HG03095 (cell line): ENCODE measurements around the gene MCOLN2.
"Not testable (repeated sequence)": the region's sequence is repeated elsewhere in the genome, so short reads cannot be mapped to it uniquely, and the experiment has no call there.

Experiments
- ATAC-seq: cut with Tn5 transposase; IDR thresholded peaks from one replicate; pipeline ENCODE4 v1.9.1; 2021; ENCODE audit warnings: moderate library complexity; ENCODE audit not compliant: unreplicated experiment

MCOLN2 gene

DNA sequence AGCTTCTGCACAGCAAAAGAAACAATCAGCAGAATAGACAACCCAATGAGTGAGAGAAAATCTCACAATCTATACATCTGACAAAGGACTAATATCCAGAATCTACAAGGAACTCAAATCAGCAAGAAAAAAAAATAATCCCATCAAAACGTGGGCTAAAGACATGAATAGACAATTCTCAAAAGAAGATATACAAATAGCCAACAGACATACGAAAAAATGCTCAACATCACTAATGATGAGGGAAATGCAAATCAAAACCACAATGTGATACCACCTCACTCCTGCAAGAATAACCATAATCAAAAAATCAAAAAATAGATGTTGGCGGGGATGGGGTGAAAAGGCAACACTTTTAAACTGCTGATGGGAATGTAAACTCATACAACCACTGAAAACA lies 10.4 kb downstream of the MCOLN2 start:
- ATAC-seq, result not testable (repeated sequence)

DNA sequence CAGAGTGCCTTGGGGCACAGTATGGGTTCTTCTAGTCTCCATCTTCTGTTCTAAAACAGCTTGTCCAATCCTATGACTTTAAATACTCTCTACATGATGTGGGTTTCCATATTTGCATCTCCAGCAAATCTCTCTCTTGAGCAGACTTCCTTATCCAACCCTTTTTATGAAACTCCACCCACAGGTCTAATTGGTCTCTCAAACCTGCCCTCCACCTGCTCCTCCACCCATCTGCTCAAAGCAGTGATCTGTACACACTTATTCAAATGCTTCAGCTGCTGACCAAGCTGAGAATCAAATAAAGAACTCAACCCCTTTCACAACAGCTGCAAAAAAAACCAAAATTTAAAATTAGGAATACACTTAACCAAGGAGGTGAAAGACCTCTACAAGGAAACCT lies 11.5 kb downstream of the MCOLN2 start:
- ATAC-seq, result no peak

DNA sequence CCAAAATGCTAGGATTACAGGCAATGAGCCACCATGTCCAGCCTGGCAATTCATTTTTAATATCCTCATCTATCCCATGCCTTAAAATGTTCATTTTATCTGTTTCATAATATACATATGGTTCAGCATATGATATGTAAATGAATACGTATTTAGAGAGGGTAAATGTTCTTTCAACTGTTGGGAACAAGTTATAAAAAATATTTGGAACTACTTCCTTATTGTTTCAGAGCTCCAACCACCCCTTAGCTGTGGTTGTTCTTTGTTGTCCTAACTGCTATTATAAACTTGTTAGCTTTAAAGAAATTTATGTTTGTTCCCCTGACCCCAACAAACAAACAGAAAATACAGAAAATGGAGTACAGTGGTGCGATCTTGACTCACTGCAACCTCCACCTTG lies 14.5 kb downstream of the MCOLN2 start:
- ATAC-seq, result no peak

DNA sequence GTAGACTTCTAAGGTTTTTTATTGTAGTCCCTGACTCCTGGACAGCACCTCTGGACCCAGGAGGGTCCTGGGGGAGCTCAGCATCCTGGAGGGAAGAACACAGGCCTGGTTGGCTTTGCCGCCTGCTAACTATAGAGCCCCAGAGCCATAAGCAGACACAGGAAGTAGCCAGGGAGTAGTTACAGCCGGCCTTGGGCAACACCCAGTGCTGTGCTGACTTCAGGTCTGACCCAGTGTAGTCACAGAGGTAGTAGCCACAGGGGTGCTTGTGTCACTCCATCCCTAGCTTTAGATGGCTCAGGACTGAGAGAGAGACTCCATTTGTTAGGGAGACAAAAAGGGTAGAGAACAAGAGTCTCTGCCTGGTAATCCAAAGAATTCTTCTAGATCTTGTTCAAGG lies 21.9 kb downstream of the MCOLN2 start:
- peak; percentile 36 for ATAC-seq

DNA sequence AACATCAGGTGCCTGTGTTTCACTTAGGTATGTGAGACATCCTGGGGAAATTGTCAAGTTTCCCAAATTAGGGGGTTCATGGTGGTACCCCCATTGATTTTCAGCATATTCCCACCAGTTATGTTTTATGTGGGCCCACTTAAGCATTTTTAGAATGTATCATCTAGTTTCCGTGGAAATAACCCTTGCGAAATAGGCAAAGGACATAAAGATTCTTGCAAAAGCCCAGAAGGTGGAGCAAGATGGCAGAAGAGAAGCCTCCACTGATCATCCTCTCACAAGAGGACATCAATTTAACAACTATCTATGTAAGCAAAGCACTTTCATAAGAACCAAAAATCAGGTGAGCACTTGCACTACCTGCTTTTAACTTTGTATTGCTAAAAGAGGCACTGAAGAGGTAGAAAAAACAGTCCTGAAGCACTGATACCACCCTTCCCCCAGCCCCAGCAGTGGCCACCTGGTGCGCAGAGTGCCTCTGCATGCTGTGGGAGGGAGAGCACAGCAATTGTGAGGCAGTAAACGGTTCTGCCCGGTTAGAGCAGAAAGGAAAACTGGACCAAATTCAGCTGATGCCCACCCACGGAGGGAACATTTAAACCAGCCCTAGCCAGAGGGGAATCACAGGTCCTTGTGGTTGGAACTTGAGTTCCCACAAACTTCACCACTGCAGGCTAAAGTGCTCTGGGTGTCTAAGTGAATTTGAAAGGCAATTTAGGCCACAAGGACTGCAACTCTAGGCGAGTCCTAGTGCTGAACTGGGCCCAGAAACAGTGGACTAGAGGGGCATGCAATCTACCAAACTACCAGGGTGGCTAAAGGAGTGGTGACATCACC lies 23.2 kb downstream of the MCOLN2 start:
- peak; percentile 50 for ATAC-seq

DNA sequence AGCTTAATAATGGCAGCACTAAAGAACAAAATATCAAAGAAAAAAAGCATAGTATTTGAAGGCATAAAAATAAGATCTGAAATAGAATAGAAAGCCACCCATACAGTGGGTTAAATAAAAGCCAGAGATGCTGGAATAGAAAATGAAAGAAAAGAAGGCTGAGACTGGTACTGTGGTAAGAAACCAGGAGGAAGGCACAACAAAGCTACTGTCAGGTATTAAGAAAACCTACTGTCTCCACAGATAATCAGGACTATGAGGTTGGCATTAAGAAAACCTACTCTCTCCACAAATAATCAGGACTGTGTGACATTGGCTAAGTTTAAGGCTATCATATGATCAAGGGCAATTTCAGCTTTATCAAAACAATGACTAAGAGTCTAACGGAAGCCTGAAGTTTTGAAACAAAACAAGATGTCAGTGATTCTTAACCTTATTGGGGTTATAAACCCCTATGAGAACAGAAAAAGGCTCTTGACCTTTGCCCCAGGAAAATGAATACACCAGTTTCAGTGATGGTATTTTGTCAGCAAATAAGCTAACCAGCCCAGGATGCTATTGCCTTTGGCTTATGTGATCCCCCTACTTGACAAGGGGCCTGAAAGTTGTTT lies 24.4 kb downstream of the MCOLN2 start:
- ATAC-seq, result peak; percentile 34

DNA sequence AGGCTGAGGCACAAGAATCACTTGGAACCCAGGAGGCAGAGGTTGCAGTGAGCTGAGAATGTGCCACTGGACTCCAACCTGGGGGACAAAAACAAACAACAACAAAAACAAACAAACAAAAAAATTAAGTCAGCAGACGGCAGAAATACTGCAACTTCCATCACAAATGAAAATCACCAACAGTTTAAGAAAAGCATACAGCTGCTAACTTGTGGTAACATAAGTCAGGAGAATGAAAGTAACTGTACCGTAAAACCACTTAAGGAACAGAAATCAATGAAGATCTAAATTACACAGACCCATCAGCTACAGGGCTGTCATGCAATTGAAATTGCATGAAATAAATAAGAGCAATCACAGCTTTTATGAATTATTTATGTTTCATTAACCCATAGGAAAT lies 25.0 kb downstream of the MCOLN2 start:
- peak; percentile 38 for ATAC-seq

DNA sequence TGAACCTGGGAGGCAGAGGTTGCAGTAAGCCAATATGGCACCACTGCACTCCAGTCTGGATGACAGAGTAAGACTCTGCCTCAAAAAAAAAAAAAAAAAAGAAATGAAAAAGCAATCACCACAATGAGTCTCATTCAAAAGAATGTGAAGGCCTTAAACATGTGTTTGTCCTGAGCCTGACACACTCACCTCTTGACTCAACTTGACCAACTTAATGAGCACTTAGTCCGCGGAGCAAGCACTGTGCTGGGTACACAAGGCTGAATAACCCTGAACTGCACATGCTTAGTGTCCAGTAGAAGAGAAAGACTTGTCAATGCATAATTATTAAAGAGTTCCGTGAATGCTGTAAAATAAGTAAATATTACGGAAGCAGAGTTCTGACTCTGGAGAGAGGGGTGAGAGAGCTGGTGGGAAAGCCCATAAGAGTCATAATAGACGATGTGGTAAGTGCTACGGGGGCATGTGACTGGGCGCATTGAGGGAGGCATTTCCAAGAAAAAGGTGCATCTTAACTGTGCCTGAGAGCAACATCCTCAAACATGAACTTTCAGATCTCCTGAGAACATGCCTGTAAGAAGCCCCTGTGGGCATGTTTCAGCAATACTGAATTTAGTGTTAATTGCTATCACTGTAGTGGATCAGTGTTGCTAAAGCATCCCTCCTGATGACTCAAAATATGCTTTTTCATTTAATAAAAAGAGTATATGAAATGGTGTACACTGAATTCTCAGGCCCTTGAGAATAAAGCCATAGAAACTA lies 27.2 kb downstream of the MCOLN2 start:
- no peak for ATAC-seq

DNA sequence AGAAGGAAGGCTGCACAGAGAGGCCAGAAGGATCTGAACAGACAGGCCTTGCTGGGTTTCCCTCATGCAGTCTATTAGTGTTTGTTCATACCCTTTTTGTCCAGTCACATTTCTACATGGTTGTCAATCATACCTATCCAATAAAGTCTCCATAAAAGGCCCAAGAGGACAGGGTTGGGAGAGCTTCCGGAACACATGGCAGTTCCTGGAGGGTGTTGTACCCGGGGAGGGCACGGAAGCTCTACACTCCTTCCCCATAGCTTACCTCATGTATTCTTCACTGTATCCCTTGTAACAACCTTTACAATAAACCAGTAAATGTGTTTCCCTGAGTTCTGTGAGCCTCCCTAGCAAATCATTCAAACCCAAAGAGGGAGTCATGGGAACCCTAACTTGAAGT lies 28.0 kb downstream of the MCOLN2 start:
- ATAC-seq, result no peak

DNA sequence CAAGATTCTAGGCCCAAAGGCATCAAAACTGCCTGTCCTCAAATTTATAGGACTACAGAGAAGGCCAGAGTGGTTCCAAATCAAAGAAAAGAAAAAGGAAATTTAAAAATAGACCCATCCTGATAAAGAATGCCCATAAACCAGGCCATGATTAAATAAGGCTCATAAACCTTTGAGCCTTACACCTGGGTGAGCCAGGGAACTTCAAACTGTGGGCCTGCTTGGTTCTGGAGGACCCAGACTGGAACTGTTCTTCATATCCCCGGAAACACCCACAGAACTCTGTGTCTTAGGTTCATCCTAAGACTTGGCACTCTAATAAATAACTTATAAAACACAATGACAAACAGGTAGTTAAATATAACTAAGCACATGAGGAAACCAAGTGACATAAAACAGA lies 28.8 kb downstream of the MCOLN2 start:
- no peak for ATAC-seq

DNA sequence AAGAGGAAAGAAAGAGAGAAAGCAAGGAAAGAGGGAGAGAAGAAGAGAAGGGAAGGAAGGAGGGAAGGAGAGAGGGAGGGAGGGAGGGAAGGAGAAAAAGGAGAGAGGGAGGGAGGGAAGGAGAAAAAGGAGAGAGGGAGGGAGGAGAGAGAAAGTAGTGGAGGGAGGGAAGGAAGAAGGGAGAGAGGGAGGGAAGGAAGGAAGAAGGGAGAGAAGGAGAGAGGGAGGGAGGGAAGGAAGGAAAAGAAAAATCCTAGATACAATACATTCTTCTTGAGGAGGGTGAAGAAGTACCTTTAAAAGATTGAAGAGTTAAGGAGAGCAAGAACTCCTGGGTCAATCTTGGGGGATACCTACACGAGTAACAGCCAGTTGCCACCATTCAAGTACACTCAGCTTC lies 29.2 kb downstream of the MCOLN2 start:
- ATAC-seq, result no peak

DNA sequence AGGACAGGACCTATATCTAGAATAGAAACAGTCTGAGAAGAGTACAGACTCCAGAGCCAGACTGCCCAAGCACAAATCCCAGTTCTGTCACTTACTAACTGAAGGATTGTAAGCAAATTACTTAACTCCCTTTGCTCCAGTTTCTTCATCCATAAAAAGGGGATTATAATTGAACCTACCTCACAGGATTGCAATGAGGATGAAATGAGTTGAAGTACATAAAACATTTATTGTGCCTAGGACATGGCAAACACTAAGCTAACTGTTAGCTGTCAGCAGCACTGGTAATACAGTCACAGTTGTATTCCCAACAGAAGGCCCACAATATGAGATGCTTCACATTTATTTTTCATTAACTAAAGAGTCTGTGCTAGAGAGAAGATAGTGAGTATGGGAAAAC lies 33.9 kb downstream of the MCOLN2 start:
- ATAC-seq, result no peak

DNA sequence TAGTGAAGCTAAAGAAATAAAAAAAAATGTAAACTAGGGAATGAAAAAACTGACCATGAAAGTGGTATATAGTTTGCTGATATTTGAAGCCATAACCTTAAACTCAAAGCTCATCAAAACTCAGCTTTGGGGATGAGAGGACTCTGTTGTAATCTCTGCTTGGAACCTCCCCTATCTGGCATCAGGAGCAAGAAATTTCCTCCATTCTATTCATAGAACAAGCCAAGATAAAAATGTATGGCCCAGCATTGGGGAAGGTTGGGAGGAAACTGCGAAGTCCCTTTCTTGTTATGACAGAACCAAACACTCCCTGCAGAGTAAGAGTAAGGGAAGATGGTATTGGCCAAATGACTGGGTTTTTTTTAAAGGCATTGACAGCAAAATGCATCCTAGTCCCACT lies 35.6 kb downstream of the MCOLN2 start:
- ATAC-seq, result no peak

DNA sequence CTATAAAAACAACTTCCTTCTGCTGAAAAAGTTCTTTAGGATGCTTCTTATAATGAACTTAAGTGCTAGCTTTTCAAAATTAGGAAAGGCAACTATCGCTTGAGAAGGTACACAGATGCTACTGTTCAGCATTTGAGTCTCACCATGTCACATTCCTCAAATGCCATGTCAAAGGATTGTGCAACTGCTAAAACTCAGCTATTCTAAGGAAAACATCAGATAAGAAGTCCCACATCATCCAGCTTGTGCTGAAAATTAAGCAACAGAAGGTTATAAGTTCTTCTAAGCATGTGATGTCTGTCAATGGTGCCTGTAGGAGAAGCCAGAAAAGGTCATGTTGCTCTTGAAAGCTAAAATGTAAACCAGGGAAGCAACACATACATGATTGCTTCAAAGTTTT lies 36.5 kb downstream of the MCOLN2 start:
- no peak for ATAC-seq

DNA sequence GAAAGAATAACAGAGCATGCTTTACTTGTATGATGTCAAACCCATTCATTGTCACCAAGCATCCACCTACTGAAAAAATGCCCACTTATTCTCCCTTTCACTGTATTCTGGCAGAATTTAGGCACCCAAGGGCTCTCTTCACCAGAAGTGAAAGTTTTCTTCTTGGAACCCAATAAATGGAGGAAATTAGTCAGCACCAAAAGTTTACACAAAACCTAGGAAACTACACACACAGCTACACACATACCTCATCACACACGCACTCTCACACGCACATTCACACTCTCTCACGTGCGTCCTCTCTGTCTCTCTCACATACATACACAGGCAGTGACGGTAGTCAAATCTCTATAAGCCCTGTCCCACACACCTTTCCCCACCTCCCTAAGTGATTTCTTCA lies 37.6 kb downstream of the MCOLN2 start:
- ATAC-seq, result peak; percentile 77

DNA sequence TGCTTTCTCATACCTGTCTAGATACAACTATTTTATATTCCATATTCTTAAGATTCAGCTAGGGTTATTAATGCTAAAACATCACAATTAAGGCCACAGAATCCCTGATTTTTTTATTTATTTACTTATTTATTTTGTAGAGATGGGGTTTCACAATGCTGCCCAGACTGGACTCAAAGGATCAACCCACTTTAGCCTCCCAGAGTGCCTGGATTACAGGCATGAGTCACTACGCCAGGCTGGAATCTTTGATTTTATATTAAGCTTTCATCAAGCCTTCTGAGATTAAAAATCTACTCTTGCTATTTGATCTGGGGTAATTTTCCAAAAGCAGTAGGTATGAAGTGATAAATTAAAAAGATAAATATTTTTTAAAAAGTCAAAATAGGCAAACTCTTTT lies 38.9 kb downstream of the MCOLN2 start:
- ATAC-seq, result no peak

DNA sequence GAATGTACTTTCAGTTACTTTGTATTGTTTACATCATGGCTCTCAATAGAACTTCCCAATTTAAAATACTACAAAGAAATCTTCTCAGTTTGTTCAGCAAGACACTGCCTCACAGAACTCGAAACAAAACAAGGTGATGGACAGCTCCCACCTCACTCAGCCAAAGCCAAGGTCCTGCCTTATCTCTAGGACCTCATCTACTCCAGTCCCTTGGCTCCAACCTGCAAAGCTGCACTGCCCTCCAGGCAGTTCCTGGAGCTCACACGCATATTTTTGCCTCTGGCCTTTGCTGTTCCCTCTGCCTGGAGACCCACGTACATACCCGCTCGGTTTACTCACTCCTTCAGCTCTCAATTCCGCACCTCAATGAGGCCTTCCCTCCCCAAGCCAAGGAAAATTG lies 40.3 kb downstream of the MCOLN2 start:
- no peak for ATAC-seq

DNA sequence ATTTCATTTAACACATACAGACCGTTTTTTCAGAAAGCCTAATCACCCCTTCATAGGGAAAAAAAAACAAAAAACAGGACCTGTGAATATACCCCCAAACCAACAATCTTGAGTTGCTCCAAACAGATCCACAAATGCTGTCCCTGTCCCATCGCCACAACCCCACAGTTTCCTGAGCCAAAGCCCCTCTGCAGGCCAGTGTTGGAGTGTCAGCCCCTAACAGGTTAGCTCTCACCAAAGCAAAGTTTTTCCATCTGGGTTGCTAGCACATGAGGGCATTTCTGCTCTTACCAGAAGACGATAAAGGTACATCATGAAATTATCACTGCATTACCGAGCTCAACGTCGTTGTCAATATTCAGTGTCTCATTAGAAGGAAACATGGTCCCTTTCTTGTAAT lies 40.8 kb downstream of the MCOLN2 start:
- no peak for ATAC-seq

DNA sequence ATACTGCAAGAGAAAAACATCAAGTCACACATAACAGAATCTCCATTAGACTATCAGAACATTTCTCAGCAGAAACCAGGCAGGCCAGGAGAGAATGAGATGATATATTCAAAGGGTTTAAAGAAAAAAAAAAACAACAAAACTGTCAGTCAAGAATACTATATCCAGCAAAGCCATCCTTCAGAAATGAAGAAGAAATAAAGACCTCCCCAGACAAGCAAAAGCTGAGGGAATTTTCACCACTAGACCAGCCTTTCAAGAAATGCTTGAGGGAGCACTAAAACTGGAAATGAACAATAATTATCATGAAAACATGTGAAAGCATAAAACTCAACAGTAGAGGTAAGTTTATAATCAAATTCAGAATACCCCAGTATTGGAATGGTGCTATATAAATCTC lies 47.2 kb downstream of the MCOLN2 start:
- no peak for ATAC-seq

DNA sequence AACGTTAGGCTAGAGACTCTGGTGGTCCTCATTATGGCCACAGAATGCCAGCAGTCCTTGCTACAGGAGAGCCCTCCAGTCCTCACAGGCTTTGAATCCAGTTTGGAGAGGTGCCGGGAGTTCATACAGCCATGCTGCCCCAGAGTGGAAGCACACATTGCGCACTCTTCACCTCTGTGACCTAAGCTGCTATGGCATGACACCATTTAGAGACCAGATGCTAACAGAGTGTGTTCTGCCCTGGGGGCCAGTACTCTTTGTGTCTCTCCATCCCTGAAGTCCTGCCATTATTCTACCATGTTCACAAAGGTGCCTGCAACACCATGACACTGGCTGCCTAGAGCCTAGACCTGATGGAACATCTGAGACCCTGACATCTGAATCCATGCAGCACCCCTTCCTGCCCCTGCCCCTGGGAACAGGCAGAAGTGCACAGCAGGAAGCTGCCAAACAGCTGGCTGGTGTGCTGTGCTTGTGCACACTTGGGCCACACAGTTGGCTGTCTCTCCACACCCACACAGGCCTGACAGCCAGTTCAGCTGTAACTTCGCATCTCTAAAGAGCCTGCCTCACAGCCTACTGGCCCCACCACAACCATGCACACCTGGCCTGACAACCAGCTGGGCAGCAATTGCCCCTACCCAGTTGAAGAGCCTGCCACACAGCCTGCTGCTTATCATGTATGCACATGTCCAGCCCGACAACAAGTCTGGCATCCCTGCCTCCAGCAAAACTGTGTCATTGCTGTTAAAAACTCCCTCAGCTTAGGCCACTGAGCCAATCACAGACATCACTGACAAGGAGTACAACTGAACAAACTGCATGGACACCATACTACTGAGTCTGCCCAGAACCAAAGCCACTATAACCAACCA lies 49.1 kb downstream of the MCOLN2 start:
- no peak for ATAC-seq

DNA sequence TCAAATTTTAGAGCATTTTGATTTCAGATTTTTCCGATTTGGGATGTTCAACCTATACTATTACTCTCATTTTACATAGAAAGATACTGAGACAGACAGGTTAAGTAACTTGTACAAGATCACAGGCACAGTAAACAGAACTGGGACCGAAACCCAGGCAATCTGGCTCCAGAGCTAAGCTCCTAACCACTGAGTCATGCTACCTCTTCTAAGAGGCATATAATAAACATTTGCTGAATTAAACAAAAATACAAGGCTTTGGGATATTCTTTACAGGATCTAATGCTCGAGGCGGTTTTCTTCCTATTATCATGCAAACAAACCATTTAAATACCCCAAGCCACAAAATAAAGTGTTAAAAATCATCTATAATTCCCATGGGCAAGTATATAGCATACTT lies 50.3 kb downstream of the MCOLN2 start:
- no peak for ATAC-seq
